A549 (cell line): ENCODE measurements around the gene TAGAP. TPM values are rescaled to one million over a fixed set of nuclear protein-coding genes. Genes with fewer than 3 reads are reported as not detected.
"Not testable (repeated sequence)": the region's sequence is repeated elsewhere in the genome, so short reads cannot be mapped to it uniquely, and the experiment has no call there.

ENCODE experiments used
- ATAC-seq, 2 experiments: fragments of 200-7000 bp in 1 of 2; fragments of >200 bp in 1 of 2; cut with Nextera tagmentation in 1 of 2; cut with Tn5 transposase in 1 of 2; 3 replicates each; pipeline versions ENCODE4 v1.8.0 to v1.9.1; 2018 to 2020; ENCODE audit warnings: mild to moderate bottlenecking in 1 of 2, moderate library complexity in 1 of 2
- CTCF ChIA-PET: fragments of 300-600 bp; sonication (Branson Sonifier 250); formaldehyde crosslinking; extraction: SDS; loops from one replicate; lab custom pipeline; 2021; ENCODE audit warnings: antibody characterized with exemption, inconsistent platforms; lab: Yijun Ruan, JAX
- POLR2A ChIA-PET: fragments of 350-600 bp; formaldehyde crosslinking; extraction: SDS; loops from one replicate; lab custom pipeline; 2021; ENCODE audit warnings: antibody characterized with exemption, inconsistent platforms; lab: Yijun Ruan, JAX
- DNase-seq, 2 experiments: peaks; one replicate each; pipeline versions ENCODE4 v3.0.0 to v3.0.0-alpha.2; 2011 to 2016; ENCODE audit warnings: low read depth in 1 of 2, low spot score in 1 of 2
- FAIRE-seq: peaks from 2 replicates; lab custom pipeline; 2011; peaks lifted over from hg19 to GRCh38; lab: Jason Lieb, UNC
- H3K27ac ChIP-seq, 2 experiments: fragments of >200 bp; sonication (Bioruptor Twin); formaldehyde crosslinking; 3 replicates each; pipeline ENCODE4 v1.5.1; 2016 to 2017
- H3K4me1 ChIP-seq: fragments of >200 bp; sonication (Bioruptor Twin); formaldehyde crosslinking; 3 replicates; pipeline ENCODE4 v1.6.1; 2016
- H3K4me2 ChIP-seq: fragments of >200 bp; sonication (Bioruptor Twin); formaldehyde crosslinking; 3 replicates; pipeline ENCODE4 v1.6.1; 2016
- H3K4me3 ChIP-seq: fragments of >200 bp; sonication (Bioruptor Twin); formaldehyde crosslinking; 3 replicates; pipeline ENCODE4 v1.5.1; 2016
- H3K9me3 ChIP-seq: fragments of >200 bp; sonication (Bioruptor Twin); formaldehyde crosslinking; 3 replicates; pipeline ENCODE4 v1.6.1; 2016
- BCL3 ChIP-seq: fragments of >200 bp; sonication (Bioruptor Twin); formaldehyde crosslinking; IDR thresholded peaks from 3 replicates; pipeline ENCODE4 v1.6.1; 2016
- BHLHE40 ChIP-seq: IDR thresholded peaks from 2 replicates; pipeline ENCODE4 v1.6.1; 2012; ENCODE audit warnings: low read depth, low read length, inconsistent platforms
- CHD4 ChIP-seq: fragments of 200-600 bp; sonication (generic); IDR thresholded peaks from 2 replicates; pipeline ENCODE4 v1.6.1; 2016; ENCODE audit warnings: antibody characterized with exemption, mild to moderate bottlenecking, borderline replicate concordance
- EHF ChIP-seq: fragments of 250-450 bp; sonication (Bioruptor Pico); IDR thresholded peaks from 2 replicates; pipeline ENCODE4 v1.5.0; 2020; ENCODE audit warnings: mild to moderate bottlenecking
- ELK1 ChIP-seq: fragments of 150-350 bp; IDR thresholded peaks from 2 replicates; pipeline ENCODE4 v1.6.1; 2014; ENCODE audit warnings: low read depth, mild to moderate bottlenecking, low read length
- FOXS1 ChIP-seq: fragments of 250-450 bp; sonication (Bioruptor Pico); IDR thresholded peaks from 2 replicates; pipeline ENCODE4 v1.5.0; 2020; ENCODE audit warnings: mild to moderate bottlenecking, moderate library complexity
- GATA3 ChIP-seq: IDR thresholded peaks from 2 replicates; pipeline ENCODE4 v1.6.1; 2012; ENCODE audit warnings: borderline replicate concordance
- HDAC2 ChIP-seq: fragments of 200-600 bp; sonication (generic); IDR thresholded peaks from 2 replicates; pipeline ENCODE4 v1.6.1; 2016
- HEYL ChIP-seq: fragments of 250-450 bp; sonication (Bioruptor Pico); IDR thresholded peaks from 2 replicates; pipeline ENCODE4 v1.8.0; 2021; ENCODE audit warnings: mild to moderate bottlenecking, moderate library complexity
- JUN ChIP-seq, 2 experiments: fragments of >200 bp; sonication (Bioruptor Twin); formaldehyde crosslinking; IDR thresholded peaks; 2 replicates in 1 of 2; 3 replicates in 1 of 2; pipeline ENCODE4 v1.6.1; 2016 to 2017
- JUNB ChIP-seq: fragments of >200 bp; sonication (Bioruptor Twin); formaldehyde crosslinking; IDR thresholded peaks from 2 replicates; pipeline ENCODE4 v1.6.1; 2016
- KDM1A ChIP-seq: fragments of 200-600 bp; sonication (generic); IDR thresholded peaks from 2 replicates; pipeline ENCODE4 v1.6.1; 2016; ENCODE audit warnings: low read depth, mild to moderate bottlenecking
- KDM5A ChIP-seq: fragments of 200-600 bp; sonication (generic); IDR thresholded peaks from 2 replicates; pipeline ENCODE4 v1.6.1; 2016; ENCODE audit warnings: antibody characterized with exemption, mild to moderate bottlenecking
- MAZ ChIP-seq: fragments of 150-350 bp; IDR thresholded peaks from 2 replicates; pipeline ENCODE4 v1.6.1; 2014; ENCODE audit warnings: antibody characterized with exemption, low read depth, low read length, borderline replicate concordance
- MYC ChIP-seq: IDR thresholded peaks from 2 replicates; pipeline ENCODE4 v1.6.1; 2012; ENCODE audit warnings: mild to moderate bottlenecking, inconsistent platforms, low read length, improper control_type of control experiment, borderline replicate concordance
- NFE2L2 ChIP-seq: fragments of 150-350 bp; conservative IDR thresholded peaks from 2 replicates; pipeline ENCODE4 v1.6.1; 2014; ENCODE audit warnings: low read length
- NPAS2 ChIP-seq: fragments of 250-450 bp; sonication (Bioruptor Pico); IDR thresholded peaks from 2 replicates; pipeline ENCODE4 v1.8.0; 2022; ENCODE audit warnings: mild to moderate bottlenecking, moderate library complexity, borderline replicate concordance
- NR3C1 ChIP-seq: fragments of >200 bp; sonication (Bioruptor Twin); formaldehyde crosslinking; IDR thresholded peaks from 3 replicates; pipeline ENCODE4 v1.6.1; 2017
- RNF2 ChIP-seq: fragments of 200-600 bp; sonication (generic); IDR thresholded peaks from 2 replicates; pipeline ENCODE4 v1.6.1; 2016; ENCODE audit warnings: low read depth, mild to moderate bottlenecking, antibody characterized with exemption, moderate library complexity, borderline replicate concordance
- SMC3 ChIP-seq: fragments of >200 bp; sonication (Bioruptor Twin); formaldehyde crosslinking; IDR thresholded peaks from 3 replicates; pipeline ENCODE4 v1.6.1; 2018; ENCODE audit warnings: inconsistent platforms
- SREBF2 ChIP-seq: fragments of 450-650 bp; IDR thresholded peaks from 2 replicates; pipeline ENCODE4 v1.6.1; 2014; ENCODE audit warnings: mild to moderate bottlenecking, moderate library complexity
- TFCP2L1 ChIP-seq: fragments of 250-450 bp; sonication (Bioruptor Pico); IDR thresholded peaks from 2 replicates; pipeline ENCODE4 v1.5.0; 2021; ENCODE audit warnings: mild to moderate bottlenecking
- TP53 ChIP-seq: fragments of 250-450 bp; sonication (Bioruptor Pico); IDR thresholded peaks from 2 replicates; pipeline ENCODE4 v1.5.0; 2021; ENCODE audit warnings: mild to moderate bottlenecking, moderate library complexity
- ZC3H11A ChIP-seq: fragments of 450-650 bp; IDR thresholded peaks from 2 replicates; pipeline ENCODE4 v1.6.1; 2014; ENCODE audit warnings: antibody characterized with exemption, mild to moderate bottlenecking
- WGBS: methylation state at CpG from one replicate; pipeline ENCODE4 v1.1.6; 2017; ENCODE audit errors: missing lambda C conversion rate; 5-methylcytosine and 5-hydroxymethylcytosine counted together
- polyA plus RNA-seq, 4 experiments: library from polyadenylated mRNA; depleted of rRNA in 3 of 4; stranded (reverse); fragments of >200 nt; fragmentation: RNase III in 1 of 4; extraction: RNeasy Plus Mini Kit Qiagen cat#74134 plus additional on column Dnase treatment in 1 of 4; gene quantifications; 2 replicates in 3 of 4; 3 replicates in 1 of 4; pipeline ENCODE4 v1.2.3, GENCODE V29; 2011 to 2017

Gene TAGAP
- polyA plus RNA-seq, 2 of the 4 experiments (the other 2 are of a cell fraction) = not detected

DNA sequence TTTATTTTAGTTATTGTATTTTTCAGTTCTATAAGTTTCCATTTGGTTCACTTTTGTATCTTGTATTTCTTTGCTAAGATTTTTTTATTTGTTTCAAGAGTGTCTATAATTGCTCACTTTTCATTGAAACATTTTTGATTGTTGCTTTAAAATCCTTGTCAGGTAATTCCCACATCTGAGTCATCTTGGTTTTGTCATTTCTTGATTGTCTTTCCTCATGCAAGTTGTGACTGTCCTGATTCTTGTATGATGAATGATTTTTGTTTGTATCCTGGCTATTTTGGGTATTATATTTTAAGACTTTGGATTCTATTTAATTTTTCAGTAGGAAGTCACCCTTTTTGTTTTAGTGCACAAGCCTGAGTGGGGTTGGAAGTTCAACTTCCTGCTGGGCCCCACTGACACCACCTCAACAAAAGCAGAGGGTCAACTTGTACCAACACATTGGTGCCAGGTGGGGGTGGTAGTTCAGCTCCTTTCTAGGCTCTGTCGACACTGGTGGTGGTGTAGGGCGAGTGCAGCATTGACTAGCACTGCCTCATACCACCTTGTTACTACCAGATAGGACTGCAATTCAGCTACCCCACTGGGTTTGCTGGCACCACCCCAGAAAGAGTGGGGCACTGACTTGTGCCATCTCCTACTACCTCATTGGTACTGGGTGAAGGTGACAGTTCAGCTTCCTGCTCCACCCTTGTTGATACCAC is 53.6 kb downstream of the TAGAP start:
- DNase-seq (no peak), ATAC-seq (no peak), FAIRE-seq (no peak)
- no peak overlapping the region for H3K4me3 ChIP-seq
- POLR2A ChIA-PET = no interaction called here
- WGBS = no CpG with 5 or more reads among the region's 2 CpGs
- TF ChIP-seq MAZ (no peak), SMC3 (no peak), SREBF2 (no peak), CHD4 (no peak), GATA3 (no peak), FOXS1 (no peak), BHLHE40 (no peak), TP53 (CRISPR knock-in tag) (no peak), JUNB (no peak), TFCP2L1 (CRISPR knock-in tag) (no peak), NR3C1 (no peak)
- no peaks in the 10 kb centered on the region for H3K9me3 ChIP-seq
- H3K4me2 ChIP-seq = no peak overlapping the region
- peaks cover 11% of the 10 kb centered on the region for H3K4me1 ChIP-seq
- CTCF ChIA-PET = interaction anchor here (1.7 kb wide), 1 partner anchor 16 kb away, joined by 3 read pairs; no protein-coding TSS in a partner anchor
- no peak overlapping the region for H3K27ac ChIP-seq

DNA sequence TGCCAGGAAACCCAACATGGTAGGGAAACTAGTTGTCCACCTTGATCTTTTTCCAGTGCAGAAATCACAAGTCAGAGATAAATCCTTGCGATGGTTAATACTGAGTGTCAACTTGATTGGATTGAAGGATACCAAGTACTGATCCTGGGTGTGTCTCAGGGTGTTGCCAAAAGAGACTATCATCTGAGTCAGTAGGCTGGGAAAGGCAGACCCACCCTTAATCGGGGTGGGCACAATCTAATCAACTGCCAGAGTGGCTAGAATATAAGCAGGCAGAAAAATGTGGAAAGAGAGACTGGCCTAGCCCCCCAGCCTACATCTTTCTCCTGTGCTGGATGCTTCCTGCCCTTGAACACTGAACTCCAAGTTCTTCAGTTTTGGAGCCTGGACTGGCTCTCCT is 55.1 kb downstream of the TAGAP start:
- POLR2A ChIA-PET, FAIRE-seq, ATAC-seq, CTCF ChIA-PET, H3K4me1 ChIP-seq, H3K4me2 ChIP-seq, H3K27ac ChIP-seq, H3K4me3 ChIP-seq, H3K9me3 ChIP-seq, DNase-seq: not testable (repeated sequence)
- WGBS = 85% methylated on average over 2 of the region's 2 CpGs

GRCh38 chr6:158988477-158988876 is 56.3 kb downstream of the TAGAP start:
- DNase-seq (no peak), ATAC-seq (no peak), FAIRE-seq (no peak)
- H3K4me3 ChIP-seq = no peak overlapping the region
- no peaks in the 10 kb centered on the region for H3K4me1 ChIP-seq
- CTCF ChIA-PET = interaction anchor here (0.8 kb wide), 1 partner anchor 69 kb away, joined by 3 read pairs; no protein-coding TSS in a partner anchor
- 90% methylated on average over 1 of the region's 1 CpG for WGBS
- TF ChIP-seq NFE2L2 (no peak), JUN (IDR thresholded peaks at IDR 0.05) (no peak), EHF (no peak), MYC (no peak), ZC3H11A (no peak), KDM1A (no peak), MAZ (no peak), HDAC2 (no peak), ELK1 (no peak), BCL3 (no peak), KDM5A (no peak), RNF2 (no peak), SMC3 (no peak), HEYL (CRISPR knock-in tag) (no peak), NPAS2 (CRISPR knock-in tag) (no peak)
- H3K9me3 ChIP-seq = no peaks in the 10 kb centered on the region
- no peak overlapping the region for H3K27ac ChIP-seq
- POLR2A ChIA-PET = no interaction called here
- no peak overlapping the region for H3K4me2 ChIP-seq
